ENCODE results near the gene USP21. TPM values are rescaled to one million over a fixed set of nuclear protein-coding genes. Genes with fewer than 3 reads are reported as not detected.

Gene USP21
- total and polyA plus RNA-seq, 9 of the 15 experiments (the other 6 are each of a cell fraction or from before 2014, with no cell fraction given), result 4.9 to 52.4 (median 21.6) TPM

DNA sequence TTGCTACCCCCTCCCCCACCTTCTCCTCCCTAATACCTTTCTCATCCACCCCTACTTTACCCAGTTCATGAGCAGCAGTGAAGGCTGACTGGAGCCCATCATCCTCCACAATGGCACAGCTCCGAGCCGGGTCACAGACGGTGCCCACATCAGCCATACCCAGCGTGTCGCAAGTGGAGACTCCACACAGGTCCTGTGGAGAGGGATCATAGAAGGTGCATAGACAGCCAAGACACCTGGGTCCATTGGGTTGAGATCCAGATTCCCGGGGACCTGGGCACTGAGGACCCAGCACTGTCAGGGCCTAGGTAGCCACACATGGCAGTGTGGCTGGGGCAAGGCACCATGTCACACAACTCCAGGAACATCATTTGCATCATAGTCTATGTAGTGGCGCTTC lies 36.8 kb downstream of the USP21 start (continued):
- TF ChIP-seq, protein P1, sequence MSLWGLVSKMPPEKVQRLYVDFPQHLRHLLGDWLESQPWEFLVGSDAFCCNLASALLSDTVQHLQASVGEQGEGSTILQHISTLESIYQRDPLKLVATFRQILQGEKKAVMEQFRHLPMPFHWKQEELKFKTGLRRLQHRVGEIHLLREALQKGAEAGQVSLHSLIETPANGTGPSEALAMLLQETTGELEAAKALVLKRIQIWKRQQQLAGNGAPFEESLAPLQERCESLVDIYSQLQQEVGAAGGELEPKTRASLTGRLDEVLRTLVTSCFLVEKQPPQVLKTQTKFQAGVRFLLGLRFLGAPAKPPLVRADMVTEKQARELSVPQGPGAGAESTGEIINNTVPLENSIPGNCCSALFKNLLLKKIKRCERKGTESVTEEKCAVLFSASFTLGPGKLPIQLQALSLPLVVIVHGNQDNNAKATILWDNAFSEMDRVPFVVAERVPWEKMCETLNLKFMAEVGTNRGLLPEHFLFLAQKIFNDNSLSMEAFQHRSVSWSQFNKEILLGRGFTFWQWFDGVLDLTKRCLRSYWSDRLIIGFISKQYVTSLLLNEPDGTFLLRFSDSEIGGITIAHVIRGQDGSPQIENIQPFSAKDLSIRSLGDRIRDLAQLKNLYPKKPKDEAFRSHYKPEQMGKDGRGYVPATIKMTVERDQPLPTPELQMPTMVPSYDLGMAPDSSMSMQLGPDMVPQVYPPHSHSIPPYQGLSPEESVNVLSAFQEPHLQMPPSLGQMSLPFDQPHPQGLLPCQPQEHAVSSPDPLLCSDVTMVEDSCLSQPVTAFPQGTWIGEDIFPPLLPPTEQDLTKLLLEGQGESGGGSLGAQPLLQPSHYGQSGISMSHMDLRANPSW (CRISPR knock-in tag; IDR thresholded peaks at IDR 0.05), result no peak
- no peak for TF ChIP-seq NR1H2 (CRISPR knock-in tag; IDR thresholded peaks at IDR 0.05)

DNA sequence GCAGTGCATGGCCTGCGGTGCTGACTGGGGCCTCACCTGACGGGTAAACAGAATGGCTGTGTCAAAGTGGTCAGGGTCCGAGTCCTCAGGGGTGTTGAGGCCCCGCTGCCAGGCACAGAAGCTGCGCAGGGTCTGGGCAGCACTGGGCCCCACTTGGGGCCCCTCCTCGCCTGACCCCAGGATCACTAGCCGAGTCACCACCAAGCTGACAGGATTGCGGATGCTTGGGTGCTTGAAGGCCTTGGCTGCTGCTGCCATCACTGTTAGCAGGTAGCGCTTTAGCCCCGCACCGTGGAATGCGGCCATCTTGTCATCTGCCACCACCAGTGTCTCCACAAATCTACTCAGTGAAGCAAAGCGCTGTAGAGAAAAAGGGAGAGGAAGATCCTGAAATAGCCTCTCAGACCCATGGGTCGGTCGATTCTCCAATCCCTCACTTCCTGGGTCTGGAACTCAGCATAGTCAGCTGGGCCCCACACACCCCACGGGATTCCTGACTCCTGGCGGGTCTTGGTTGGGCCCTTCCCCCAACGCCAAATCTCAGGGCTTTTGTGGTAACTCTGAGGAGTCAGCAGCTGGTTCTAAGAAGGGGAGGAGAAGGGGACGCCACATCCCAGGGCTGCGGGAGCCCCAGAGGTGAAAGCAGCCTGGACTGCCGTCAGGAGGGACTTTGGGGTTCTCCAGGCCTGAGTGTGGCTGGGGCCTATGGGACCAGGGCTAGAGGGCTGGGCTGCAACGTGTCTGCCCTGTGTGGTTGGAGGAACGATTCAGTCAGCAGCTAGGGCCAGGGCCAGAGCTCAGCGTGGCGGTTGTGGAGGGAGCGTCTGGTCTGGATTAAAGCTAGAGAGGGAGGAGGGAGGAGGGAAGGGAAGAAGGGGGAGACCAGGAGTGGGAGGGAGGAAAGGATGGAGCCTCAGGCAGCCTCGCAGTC lies 37.5 kb downstream of the USP21 start:
- DNase-seq (ENCODE audit: extremely low read depth in 1 of 4, low spot score in 3 of 4), result no peak
- Histone ChIP-seq H3K4me3 (no peak overlapping the region), H4K20me1 (replicated peaks; ENCODE audit: control insufficient read depth, insufficient read depth, low read length) (no peaks in the 10 kb centered on the region), H3K4me2 (ENCODE audit: insufficient read depth, low read length) (0 out of 2 replicates have a peak overlapping the region, but pooled peaks have one; percentile 12), H3K27me3 (ENCODE audit: control insufficient read depth in 2 of 2, insufficient read depth in 2 of 2, low read length in 2 of 2) (no peaks in the 10 kb centered on the region), H3K79me2 (ENCODE audit: control insufficient read depth, insufficient read depth, low read length) (peaks cover under 1% of the 10 kb centered on the region; the same call in 1 of the 3 replicates), H3K9me1 (ENCODE audit: control insufficient read depth, insufficient read depth, low read length) (no peaks in the 10 kb centered on the region), H3K9ac (ENCODE audit: insufficient read depth in 1 of 2, low read depth in 2 of 2, low read length in 2 of 2) (peak overlapping the region in 1 of 2 experiments; percentile 85; a peak in 2 of 4 replicates), H3K27ac (ENCODE audit: extremely low read depth, low read depth, low read length) (peak overlapping the region; percentile 16; the same call in 1 of the 3 replicates), H3K4me1 (replicated peaks in 1 of 2; ENCODE audit: control insufficient read depth in 2 of 2, insufficient read depth in 2 of 2, low read length in 2 of 2) (peaks cover 59 to 64% of the 10 kb centered on the region in 2 experiments), H2AFZ (ENCODE audit: low read depth, low read length) (peak overlapping the region; percentile 81), H3K36me3 (ENCODE audit: control insufficient read depth, insufficient read depth, low read length) (no peaks in the 10 kb centered on the region), H3K9me3 (replicated peaks; ENCODE audit: control insufficient read depth, insufficient read depth, low read depth, low read length) (no peaks in the 10 kb centered on the region)
- intact Hi-C loops (cut with micrococcal nuclease), result no loop called here
- FAIRE-seq, result no peak
- BruUV-seq (replicated peaks), result no TSS peak
- in situ Hi-C loops (cut with MboI), result no loop called here
- no peak for ATAC-seq
- ChIA-PET POLR2A (no interaction called here), CTCF (ENCODE audit: low intra/inter-chr PET ratio) (interaction anchor here (0.5 kb wide), 1 partner anchor 177 kb away, joined by 3 read pairs; no protein-coding TSS in a partner anchor)
- WGBS (ENCODE audit: insufficient coverage, low coverage, missing lambda C conversion rate), result 68% methylated on average over 23 of the region's 27 CpGs
- peak; percentile 84 for TF ChIP-seq ZNF263 (CRISPR knock-in tag; IDR thresholded peaks at IDR 0.05; ENCODE audit: borderline replicate concordance)
- TF ChIP-seq YY1 (IDR thresholded peaks at IDR 0.05; ENCODE audit: borderline replicate concordance in 1 of 3, control insufficient read depth in 1 of 3, extremely low read depth in 1 of 3, insufficient read depth in 3 of 3, insufficient read length in 1 of 3, insufficient replicate concordance in 2 of 3, low read depth in 1 of 3, low read length in 2 of 3), result peak in 1 of 3 experiments; percentile 44
- no peak for TF ChIP-seq PTTG1 (tag; IDR thresholded peaks at IDR 0.05; ENCODE audit: low read depth)
- no peak for TF ChIP-seq PTRF (tag; IDR thresholded peaks at IDR 0.05)
- TF ChIP-seq RBFOX2 (IDR thresholded peaks at IDR 0.05; ENCODE audit: low read depth, low read length), result peak; percentile 23; the same call in 1 of the 2 replicates
- TF ChIP-seq ZFX (CRISPR knock-in tag; IDR thresholded peaks at IDR 0.05), result peak; percentile 56
- TF ChIP-seq, protein P2, sequence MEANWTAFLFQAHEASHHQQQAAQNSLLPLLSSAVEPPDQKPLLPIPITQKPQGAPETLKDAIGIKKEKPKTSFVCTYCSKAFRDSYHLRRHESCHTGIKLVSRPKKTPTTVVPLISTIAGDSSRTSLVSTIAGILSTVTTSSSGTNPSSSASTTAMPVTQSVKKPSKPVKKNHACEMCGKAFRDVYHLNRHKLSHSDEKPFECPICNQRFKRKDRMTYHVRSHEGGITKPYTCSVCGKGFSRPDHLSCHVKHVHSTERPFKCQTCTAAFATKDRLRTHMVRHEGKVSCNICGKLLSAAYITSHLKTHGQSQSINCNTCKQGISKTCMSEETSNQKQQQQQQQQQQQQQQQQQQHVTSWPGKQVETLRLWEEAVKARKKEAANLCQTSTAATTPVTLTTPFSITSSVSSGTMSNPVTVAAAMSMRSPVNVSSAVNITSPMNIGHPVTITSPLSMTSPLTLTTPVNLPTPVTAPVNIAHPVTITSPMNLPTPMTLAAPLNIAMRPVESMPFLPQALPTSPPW (CRISPR knock-in tag; IDR thresholded peaks at IDR 0.05), result 0 out of 2 replicates have a peak, but pooled peaks have one; percentile 8
- no peak for TF ChIP-seq PML (IDR thresholded peaks at IDR 0.05; ENCODE audit: low read length)
- TF ChIP-seq, protein P3, sequence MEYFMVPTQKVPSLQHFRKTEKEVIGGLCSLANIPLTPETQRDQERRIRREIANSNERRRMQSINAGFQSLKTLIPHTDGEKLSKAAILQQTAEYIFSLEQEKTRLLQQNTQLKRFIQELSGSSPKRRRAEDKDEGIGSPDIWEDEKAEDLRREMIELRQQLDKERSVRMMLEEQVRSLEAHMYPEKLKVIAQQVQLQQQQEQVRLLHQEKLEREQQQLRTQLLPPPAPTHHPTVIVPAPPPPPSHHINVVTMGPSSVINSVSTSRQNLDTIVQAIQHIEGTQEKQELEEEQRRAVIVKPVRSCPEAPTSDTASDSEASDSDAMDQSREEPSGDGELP (CRISPR knock-in tag; IDR thresholded peaks at IDR 0.05; ENCODE audit: borderline replicate concordance), result peak; percentile 59; the same call in 1 of the 2 replicates
